Choroid plexus epithelial cell (primary cell): ENCODE measurements around the gene CSNK1G2.
A peak's percentile ranks its signal among the peaks of the same experiment; 100 is the strongest.

Source experiments
- DNase-seq: peaks from one replicate; pipeline ENCODE4 v3.0.0-alpha.2; 2010; ENCODE audit warnings: low read depth
- H3K4me3 ChIP-seq: 2 replicates; pipeline ENCODE4 v1.5.1; 2011; ENCODE audit warnings: low read depth, mild to moderate bottlenecking, control low read depth, low read length, moderate library complexity
- CTCF ChIP-seq: conservative IDR thresholded peaks from 2 replicates; pipeline ENCODE4 v1.5.1; 2011; ENCODE audit warnings: low read depth, mild to moderate bottlenecking, control low read depth, inconsistent platforms, low read length, moderate library complexity

Gene CSNK1G2

DNA sequence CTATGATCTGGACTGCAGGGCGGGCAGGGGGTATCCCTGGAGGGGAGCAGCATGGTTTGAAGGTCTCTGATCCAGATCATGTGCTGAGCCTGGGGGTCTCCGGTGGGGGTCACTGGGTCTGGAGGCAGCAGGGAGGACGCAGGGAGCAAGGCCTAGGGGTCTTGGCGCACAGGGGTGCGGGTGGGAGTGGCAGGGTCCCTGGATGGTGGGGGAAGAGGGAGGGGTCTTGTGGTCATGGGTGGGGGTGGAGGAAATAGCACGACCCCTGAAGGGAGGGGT lies 72.7 kb downstream of the CSNK1G2 start:
- DNase-seq: no peak
- TF ChIP-seq CTCF: no peak
- no peak overlapping the region for H3K4me3 ChIP-seq

DNA sequence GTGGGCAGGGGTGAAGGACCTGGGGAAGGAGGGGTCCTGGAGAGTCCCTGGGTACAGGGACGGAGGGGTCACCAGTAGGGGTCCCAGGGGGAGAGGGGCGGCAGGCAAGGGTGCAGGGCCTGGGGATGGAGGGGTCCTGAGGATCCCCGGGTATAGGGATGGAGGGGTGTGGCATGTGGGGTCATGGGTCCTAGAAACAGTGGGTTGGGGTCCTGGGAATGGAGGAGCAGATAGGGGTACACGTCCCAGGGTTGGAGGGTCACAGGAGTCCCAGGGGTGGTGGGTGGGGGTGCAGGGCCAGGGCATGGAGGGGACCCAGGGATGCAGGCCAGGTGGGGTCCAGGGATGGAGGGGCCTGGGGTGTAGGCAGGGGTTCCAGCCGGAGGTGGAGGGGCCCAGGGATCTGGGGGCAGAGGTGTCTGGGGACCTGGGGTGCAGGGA lies 73.2 kb downstream of the CSNK1G2 start:
- no peak for DNase-seq

GRCh38 chr19:2014731-2015607 lies 74.0 kb downstream of the CSNK1G2 start:
- H3K4me3 ChIP-seq: peak overlapping the region; percentile 68
- DNase-seq: no peak
- TF ChIP-seq CTCF: no peak

More for the DNA sequence above, 73.2 kb downstream of the CSNK1G2 start:
- no peak for TF ChIP-seq CTCF
- H3K4me3 ChIP-seq: peak overlapping the region; percentile 68

DNA sequence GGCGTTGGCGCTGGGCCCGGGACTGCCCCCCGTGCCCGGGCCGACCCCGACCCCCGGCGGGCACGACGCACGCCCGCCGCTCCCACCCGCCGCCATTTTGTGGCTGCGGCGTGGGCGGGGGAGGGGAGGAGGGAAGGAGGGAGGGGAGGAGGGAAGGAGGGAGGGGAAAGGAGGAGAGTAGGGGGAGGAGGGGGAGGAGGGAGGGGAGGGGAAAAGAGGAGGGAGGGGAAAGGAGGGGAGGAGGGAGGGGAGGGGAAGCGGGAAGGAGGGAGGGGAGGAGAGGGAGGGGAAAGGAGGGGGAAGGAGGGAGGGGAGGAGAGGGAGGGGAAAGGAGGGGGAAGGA lies 74.6 kb downstream of the CSNK1G2 start, which contains the start of gene BTBD2:
Gene BTBD2, minus strand, starts transcription at position 107 of the 343 bp plus-strand sequence. Its CDS starts 11 bp downstream, at position 96.
- DNase-seq: peak; percentile 88
- TF ChIP-seq CTCF: no peak
- H3K4me3 ChIP-seq: peak within 1 kb of the TSS; percentile 68

- no peak for TF ChIP-seq CTCF
- peak; percentile 90 for DNase-seq
- peak overlapping the region; percentile 39 for H3K4me3 ChIP-seq
Measured at GRCh38 chr19:2016041-2016807, 75.3 kb downstream of the CSNK1G2 start.

DNA sequence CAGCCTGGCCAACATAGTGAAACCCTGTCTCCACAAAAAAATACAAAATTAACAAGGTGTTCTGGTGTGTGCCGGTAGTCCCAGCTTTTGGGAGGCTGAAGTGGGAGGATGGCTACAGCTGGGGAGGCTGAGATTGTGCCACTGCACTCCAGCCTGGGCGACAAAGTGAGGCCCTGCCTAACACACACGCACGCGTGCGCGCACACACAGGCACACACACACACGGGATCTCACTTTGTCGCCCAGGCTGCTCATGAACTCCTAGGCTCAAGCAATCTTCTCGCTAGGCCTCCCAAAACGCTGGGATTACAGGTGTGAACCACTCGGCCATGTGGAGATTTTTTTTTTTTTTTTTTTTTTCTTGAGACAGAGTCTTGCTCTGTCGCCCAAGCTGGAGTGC lies 77.8 kb downstream of the CSNK1G2 start:
- TF ChIP-seq CTCF: no peak
- no peak for DNase-seq
- no peak overlapping the region for H3K4me3 ChIP-seq
